Suppressor macrophage (primary cell): Measurements from ENCODE around the gene CXXC4.

ENCODE experiments used
- DNase-seq, 4 experiments: peaks; one replicate each; pipeline ENCODE4 v3.0.0-alpha.2; 2020 to 2022

The CXXC4 gene

GRCh38 chr4:104488151-104488550 is 6.5 kb downstream of the CXXC4 start:
- DNase-seq: no peak

GRCh38 chr4:104486716-104487504 is 7.8 kb downstream of the CXXC4 start:
- no peak for DNase-seq

GRCh38 chr4:104475652-104476051 is 19.0 kb downstream of the CXXC4 start:
- DNase-seq: no peak

DNA sequence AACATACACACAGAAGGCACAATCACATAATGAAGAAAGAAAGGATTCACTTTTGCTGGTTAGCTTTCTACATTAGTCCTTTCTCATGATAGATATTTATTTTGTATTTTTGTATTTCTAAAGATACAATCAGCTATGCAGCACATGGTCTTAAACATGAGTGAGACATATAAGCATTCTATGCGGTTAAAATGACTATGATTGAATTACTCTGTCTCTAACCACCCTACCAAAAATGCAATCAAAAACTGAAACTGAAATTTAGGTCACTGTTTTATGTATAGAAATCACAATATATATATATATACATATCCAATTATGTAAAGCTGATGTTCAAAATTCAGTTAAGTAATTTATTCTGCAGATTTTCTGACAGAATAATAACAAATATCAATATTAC is 21.9 kb downstream of the CXXC4 start:
- DNase-seq: no peak

DNA sequence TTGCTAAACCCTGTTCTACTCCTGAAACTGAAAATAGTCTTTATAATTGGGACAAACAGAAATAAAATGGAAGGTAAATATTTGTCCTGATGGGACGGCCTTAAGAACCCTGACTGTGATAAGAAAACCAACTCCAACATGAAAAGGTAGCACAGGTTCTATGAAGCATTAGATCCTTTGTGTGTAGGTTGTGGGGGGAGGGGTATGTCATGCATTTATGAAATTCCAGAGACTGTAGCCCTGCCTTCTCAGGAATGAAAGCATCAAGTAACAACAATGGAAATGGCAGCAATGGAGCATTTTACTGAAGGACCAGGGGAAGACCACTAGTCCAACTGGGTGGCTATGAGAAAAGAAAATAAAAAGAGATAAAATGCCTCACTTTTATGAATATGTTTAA is 23.9 kb downstream of the CXXC4 start:
- DNase-seq: no peak

DNA sequence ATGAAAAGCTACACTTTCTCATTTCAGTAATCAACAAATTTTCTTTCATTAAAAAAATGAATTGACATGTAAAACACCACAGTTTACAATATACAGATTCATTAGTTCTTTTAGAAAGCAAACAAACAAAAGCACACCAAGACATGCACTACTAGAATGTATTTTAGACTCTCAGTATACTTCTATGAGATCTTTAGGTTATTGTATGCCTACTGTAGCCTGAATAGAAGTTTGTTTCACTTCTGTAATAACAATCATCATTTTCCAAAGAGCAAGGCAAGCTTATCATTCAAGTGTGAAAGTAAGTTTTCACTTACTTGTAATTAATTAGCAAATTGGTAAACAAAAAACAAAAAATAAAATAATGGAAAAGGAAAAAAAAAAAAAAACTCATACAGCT is 24.9 kb downstream of the CXXC4 start:
- no peak for DNase-seq

GRCh38 chr4:104465619-104466018 is 29.1 kb downstream of the CXXC4 start:
- DNase-seq: no peak

GRCh38 chr4:104465201-104465600 is 29.5 kb downstream of the CXXC4 start:
- DNase-seq: no peak

DNA sequence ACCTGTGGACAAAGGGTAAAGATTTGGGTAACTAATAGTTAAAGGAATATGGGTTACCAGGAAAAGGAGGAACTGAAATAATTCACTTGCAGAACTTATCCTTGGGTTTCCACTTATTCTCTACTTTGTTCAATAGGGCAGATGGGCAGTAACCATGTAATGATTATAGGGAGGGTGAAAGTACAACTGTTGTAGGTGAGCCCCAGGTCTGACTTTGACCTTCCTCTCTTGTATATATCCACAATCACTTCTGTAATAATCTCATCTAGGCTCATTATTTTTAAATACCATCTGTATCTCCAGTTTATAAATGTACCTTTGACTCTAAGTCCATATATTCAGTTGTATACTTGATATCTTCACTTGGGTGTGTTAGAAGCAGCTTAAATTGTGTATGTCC is 32.1 kb downstream of the CXXC4 start:
- no peak for DNase-seq

DNA sequence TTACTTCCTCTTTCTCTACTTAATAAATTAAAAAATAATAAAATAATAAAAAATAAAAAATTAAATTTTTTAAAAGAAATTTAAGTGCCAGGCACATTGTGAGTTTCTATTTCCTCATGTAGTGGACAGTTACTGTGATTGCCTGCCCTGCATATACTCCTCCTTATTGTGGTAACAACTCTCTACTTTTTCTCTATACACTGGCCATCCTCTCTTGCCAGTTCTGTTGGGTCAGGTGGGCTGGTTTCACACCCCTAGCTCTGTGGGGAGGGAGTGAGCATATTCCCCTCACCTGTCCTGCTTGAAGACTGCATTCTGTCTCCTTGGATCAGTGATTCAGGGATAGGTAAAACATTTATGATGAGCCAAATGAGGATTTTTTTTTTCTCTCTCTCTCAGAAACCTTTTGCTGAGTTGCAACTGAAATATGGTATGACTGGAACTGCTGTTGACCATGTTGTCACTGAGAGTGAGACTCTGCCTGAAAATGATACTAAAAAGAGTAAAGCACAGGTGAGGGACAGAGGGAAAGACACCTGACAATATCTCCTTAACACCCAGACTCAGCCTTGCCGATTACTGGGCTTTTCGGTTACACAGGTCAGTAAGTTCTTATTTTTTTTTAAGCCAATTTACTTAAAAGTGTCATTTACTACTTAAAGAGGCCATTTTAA is 37.2 kb downstream of the CXXC4 start:
- no peak for DNase-seq

DNA sequence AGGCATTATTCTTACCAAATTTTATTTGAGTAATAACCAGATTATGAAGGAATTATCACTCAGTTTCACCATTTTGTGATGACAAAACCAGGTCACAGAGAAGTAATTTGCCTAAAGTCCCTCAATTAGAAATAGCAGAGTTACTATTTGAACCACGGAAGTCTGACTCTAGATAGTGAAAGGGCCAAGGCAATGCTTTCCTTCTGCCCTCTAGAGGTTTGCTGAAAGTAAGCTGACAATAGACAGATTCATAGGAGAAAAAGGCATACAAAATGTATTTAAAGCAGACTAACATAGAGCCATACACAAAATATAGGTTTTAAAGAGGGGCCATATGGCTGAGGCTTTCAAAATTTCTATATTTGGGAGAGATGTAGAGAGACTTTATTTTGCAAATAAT is 43.1 kb downstream of the CXXC4 start:
- DNase-seq: no peak

DNA sequence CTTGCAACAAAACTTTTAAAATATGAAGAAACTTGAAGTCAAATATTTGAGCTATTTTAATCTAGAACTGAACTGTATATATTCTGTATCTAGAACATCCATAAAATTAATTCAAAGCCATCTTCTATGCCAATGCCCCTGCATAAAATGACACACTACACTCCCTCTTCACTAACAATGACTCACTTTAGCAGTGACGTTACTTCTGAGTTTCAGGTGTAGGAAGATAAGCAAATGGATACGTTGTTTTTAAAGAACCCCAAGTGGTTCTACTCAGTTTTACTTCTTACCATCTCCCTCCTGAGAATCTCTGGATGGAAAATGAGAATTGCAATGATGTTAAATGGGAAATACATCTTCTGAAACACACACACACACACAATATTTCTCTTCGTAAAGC is 45.2 kb downstream of the CXXC4 start:
- DNase-seq: no peak

GRCh38 chr4:104447294-104447693 is 47.4 kb downstream of the CXXC4 start:
- DNase-seq: no peak

DNA sequence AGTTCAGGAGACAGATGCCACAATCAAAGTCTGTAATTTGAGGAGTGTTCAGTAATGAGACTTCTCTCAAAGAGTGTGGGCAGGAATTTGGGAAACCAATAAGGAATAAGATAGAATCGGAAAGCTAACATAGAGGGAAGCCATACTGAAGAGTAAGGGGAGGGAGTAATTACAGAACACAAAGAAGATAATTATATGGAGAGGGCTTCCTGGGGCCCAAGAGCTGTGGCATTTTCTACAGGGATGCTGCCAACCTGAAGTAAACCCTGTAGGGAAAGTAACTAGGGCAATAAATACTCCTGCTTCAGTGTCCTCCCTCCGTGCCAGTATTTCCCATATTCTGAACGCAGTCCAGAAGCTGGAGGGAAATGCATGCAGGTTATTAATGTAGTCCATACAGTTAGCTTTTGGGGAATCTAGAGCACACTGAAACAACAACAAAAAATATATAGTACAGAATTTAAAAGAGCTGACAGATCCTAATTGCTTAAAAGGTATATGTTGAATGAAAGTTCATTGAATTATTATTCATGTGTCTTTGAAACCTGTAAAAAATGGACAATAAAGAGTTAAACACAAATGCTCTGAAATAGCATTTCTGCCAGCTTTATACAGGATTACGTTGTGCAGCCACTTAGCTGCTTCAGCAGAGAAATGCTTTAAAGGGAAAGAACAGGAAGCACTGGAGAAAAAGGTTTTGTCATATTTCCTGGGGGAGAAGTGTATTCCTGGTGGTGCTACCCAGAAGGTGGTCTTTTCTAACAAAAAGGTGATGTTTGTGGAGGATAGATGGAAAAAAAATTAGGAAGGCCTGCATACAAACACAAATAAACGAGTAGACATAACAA is 48.0 kb downstream of the CXXC4 start:
- no peak for DNase-seq

DNA sequence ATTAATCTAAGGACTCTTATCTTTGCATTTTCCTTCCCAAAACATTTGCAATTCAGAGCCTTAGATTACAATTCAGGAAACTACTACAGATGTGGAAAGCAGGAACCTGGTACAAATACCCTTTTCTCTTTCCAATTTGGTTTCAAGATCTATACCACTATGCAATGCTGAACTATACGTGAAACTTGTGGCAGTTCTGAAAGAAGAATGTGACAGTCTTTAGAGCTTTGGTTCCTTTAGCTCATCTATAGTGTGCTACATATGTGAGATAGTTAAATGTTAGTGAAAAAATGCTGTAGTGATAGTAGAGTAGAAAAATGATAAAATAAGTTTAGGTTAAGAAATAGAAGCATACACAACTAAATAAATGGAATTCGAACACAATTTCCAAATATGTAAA is 50.0 kb downstream of the CXXC4 start:
- DNase-seq: no peak

DNA sequence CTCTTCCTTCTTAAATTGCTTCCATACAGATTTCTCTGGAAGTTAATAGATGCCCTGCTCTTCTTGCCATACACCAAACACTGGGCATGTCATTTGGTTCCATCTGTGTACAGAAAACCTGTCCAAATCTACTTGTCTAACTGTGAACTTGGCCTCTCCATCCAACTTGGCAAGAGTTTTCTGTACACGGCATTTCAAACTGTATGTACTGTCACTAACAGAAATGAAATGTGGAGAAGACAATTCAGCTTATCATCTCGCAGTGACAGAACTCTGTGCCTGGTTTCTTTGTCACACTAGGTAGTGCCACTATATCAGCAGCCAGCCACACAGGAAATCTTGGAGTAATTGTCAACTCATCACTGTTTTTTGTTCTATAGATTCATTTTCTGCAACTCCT is 58.2 kb downstream of the CXXC4 start:
- DNase-seq: no peak

DNA sequence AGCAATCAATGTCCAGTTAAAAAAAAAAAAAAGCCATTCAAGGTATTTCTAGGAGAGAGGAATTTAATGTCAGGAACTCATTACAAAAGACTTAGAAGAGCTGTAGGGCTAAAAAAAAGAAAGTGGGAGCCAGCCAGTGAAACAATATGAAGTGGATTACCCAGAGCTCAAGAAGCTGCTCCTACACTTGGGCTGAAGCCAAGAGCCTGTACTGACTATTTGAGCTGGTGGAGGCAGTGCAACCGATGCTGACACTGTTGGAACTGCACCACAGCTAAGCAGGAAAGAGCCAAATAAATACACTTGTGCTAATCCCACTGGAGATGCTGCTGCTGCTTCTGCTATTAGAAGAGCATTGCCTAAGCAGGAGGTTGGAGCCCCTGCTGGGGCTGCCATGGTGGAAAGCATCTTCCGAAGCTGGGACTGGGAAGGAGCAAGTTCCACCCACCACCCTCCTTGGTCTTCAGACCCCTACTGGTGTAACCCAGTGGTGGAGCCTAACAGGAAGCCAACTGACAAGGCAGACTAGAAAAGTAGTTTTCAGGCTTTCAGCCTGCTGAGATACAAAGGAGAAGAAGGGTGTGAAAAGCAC is 65.4 kb downstream of the CXXC4 start:
- no peak for DNase-seq

DNA sequence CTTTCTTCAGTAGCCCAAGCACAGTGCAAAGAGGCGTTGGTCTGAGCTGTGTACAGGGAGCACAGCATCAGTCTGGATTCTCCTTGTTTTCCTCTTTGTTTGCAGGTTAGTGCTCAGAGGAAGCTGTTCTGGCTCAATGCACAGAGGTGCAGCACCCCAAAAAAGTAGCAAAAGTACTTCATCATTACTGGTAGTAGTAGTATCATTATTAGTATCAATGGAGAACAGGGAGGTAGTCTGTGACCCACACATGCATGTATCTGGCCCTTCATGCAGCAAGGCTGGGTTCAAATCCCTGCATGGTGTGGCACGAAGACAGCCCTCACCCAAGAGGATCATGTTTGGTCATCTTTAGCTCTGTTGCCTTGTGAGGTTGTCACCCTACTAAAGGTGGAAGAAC is 68.7 kb downstream of the CXXC4 start:
- DNase-seq: no peak

DNA sequence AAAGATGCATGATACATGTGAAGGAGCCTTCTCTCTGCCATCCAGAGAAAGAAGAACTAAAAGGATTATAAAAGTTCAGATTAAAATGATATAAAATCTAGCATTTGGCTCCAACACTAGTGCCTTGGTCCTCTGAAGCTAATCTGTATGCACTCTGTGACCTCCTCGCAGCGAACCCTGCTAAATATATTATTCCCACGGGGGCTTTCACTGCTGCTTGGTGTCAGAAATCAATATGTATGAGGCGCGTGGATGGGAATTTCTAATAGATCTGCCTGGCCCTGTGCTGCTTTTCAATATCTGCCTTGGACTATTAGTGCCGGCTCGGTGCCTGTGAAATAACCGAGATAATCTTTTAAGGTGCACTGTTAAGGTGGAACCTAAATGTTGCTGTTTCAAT is 69.7 kb downstream of the CXXC4 start:
- no peak for DNase-seq

GRCh38 chr4:104424475-104424941 is 70.2 kb downstream of the CXXC4 start:
- DNase-seq: no peak

DNA sequence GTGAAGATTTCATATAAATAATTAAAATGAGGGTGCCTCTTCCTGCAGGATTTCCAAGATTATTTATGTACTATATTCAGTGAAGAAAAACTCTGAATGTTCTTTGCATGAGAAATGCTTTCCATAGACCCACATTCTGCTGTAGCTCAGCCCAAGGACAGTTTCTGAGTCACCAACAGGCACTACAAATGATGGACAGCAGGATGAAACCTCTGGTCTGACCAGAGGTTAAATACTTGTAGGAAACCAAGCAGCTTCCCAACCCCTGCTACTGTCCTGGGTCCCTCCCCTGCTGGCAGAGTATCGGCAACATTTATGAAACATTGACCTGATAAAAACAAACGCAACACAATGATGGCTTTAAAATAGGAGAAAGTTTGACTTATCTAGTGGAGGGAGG is 73.1 kb downstream of the CXXC4 start:
- DNase-seq: no peak

DNA sequence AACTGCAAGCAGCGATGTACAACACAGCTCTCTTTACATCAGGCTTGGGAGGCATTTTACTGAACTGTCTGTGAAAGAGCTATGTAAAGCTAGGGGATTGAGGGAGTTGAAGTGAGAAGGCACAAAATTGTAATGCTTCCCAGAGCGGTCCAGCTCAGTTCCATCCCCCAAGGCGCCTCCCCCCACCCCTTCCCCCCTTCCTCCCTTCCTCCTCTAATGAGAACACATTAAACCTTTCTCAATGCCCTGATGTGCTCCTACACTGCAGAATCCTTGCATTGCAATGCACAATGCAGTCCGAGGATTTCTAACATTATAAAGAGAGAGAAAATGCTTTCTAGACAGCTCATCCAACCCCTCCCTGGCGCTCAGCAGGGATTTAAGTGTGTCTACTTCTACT is 73.9 kb downstream of the CXXC4 start:
- DNase-seq: no peak
